Choroid plexus epithelial cell (primary cell): ENCODE data around the gene NSMCE4A.
A peak's percentile ranks its signal among the peaks of the same experiment; 100 is the strongest.

Experiments used
- DNase-seq: peaks from one replicate; pipeline ENCODE4 v3.0.0-alpha.2; 2010; ENCODE audit warnings: low read depth
- H3K4me3 ChIP-seq: 2 replicates; pipeline ENCODE4 v1.5.1; 2011; ENCODE audit warnings: low read depth, mild to moderate bottlenecking, control low read depth, low read length, moderate library complexity
- TF ChIP-seq, protein P1 (sequence below): conservative IDR thresholded peaks from 2 replicates; pipeline ENCODE4 v1.5.1; 2011; ENCODE audit warnings: low read depth, mild to moderate bottlenecking, control low read depth, inconsistent platforms, low read length, moderate library complexity

The NSMCE4A gene

DNA sequence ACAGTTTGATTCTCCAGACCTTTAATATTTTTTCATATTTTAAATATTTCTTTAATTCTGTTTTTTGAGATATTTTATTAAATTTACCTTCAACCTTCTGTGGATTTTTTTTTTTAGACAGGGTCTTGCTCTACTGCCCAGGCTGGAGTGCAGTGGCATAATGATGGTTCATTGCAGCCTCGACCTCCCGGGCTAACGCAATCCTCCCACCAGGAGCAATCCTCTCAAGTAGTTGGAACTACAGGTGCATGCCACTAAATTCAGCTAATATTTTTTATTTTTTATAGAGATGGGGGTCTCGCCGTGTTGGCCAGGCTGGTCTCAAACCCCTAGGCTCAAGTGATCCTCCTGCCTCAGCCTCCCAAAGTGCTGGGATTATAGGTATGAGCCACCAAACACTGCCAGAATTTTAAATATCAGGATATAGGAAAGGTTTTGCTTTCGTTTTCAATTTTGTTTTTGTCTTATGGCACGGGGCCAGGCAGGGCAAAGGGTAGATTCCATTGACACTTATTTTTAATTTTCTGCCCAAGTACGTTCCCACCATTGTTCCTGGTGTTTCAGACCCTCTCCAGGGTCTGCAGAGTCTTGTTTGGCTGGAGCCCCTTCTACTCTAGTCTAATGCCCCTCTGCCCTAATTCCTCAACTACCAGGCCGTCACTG, 15.1 kb upstream of the NSMCE4A start:
- DNase-seq = peak; percentile 13
- TF ChIP-seq, protein P1, sequence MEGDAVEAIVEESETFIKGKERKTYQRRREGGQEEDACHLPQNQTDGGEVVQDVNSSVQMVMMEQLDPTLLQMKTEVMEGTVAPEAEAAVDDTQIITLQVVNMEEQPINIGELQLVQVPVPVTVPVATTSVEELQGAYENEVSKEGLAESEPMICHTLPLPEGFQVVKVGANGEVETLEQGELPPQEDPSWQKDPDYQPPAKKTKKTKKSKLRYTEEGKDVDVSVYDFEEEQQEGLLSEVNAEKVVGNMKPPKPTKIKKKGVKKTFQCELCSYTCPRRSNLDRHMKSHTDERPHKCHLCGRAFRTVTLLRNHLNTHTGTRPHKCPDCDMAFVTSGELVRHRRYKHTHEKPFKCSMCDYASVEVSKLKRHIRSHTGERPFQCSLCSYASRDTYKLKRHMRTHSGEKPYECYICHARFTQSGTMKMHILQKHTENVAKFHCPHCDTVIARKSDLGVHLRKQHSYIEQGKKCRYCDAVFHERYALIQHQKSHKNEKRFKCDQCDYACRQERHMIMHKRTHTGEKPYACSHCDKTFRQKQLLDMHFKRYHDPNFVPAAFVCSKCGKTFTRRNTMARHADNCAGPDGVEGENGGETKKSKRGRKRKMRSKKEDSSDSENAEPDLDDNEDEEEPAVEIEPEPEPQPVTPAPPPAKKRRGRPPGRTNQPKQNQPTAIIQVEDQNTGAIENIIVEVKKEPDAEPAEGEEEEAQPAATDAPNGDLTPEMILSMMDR = no peak
- H3K4me3 ChIP-seq = no peak overlapping the region

DNA sequence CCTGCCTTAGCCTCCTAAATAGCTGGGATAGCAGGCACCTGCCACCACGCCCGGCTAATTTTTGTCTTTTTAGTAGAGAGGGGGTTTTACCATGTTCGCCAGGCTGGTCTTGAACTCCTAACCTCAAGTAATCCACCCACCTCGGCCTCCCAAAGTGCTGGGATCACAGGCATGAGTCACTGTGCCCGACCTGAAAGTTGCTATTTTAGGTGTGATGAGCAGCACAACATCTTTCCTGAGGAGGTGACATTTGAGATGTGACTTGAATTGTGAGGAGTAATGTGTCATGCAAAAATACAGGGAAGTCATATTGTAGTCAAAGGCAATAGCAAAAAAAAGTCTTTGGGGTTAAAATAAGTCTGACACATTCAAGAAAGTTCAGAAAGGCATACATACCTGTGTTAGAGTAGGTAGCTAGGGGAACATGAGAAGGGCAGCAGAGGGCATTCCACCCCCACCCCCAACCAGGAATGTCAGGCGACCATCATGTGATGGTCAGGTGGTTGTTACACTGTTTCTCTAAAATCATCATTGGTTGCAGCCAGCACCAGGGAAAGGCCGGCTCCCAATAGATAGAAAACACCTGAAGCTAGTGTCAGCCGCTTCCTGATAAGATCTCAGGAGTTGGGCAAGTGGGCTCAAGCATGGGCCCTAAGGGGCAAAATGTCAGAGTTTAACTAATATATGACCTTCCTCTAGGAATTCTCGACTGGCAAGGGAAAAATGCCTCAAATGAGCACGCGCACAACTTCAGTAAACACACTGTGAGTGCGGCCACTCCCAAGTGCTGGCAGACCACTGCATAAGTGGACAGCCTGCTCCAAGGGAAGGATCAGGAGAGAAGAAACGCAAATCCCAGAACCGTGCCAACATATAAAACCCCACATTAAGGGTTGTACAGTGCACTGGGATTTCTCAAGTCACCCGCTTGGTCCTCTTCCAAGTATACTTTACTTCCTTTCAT, 13.6 kb upstream of the NSMCE4A start, which contains the start of gene TACC2:
Gene TACC2, plus strand, starts transcription at position 803 of the 964 bp plus-strand sequence. CDS start 32,819 bp downstream, outside the sequence.
- TF ChIP-seq, protein P1 = no peak
- no peak for DNase-seq

DNA sequence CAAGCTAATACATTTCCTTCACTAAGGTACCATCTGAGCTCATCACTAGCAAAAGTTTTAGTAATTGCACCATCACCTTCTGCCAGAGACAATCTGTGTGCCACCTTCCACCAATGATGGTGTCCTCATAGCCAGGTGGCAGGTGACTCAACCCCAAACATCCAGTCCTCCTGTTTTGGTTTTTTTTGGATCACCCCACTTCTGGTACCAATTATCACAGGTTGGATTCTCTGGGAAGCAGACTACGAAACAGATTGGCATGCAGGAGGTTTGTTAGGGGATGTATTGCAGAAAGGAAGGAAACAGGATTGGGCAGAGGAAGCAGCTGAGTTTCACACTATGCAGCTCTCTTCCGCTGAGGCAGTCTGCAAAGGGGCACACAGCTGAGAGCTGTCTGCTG, 9.4 kb upstream of the NSMCE4A start:
- TF ChIP-seq, protein P1 = no peak
- no peak for DNase-seq
- H3K4me3 ChIP-seq = no peak overlapping the region

More for the DNA sequence above, 13.6 kb upstream of the NSMCE4A start, which contains the start of gene TACC2:
- no peak within 1 kb of the TSS for H3K4me3 ChIP-seq

- TF ChIP-seq, protein P1 = no peak
- no peak overlapping the region for H3K4me3 ChIP-seq
These were observed 8.8 kb upstream of the NSMCE4A start for GRCh38 chr10:121983852-121984251.

DNA sequence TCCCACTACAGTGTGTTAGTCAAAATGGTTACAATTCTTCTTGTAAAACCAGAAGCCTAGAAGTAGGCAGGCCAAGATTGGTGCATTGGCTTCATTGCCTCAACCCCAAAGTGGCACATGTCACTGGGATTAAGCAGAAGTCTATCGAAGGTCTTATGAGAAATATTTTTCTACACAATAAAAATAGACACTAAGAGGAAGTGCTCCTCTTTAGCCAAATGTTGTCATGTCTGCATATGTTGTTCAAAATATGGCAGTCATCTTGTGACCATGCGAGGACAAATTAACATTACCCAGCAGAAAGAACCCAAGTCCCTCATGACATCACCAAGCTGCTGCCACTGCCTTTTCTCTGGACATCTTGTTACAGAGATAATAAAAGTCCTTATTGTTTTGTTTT, 6.3 kb upstream of the NSMCE4A start:
- no peak overlapping the region for H3K4me3 ChIP-seq
- TF ChIP-seq, protein P1 = no peak
- DNase-seq = no peak

More at GRCh38 chr10:121983852-121984251, 8.8 kb upstream of the NSMCE4A start:
- no peak for DNase-seq

DNA sequence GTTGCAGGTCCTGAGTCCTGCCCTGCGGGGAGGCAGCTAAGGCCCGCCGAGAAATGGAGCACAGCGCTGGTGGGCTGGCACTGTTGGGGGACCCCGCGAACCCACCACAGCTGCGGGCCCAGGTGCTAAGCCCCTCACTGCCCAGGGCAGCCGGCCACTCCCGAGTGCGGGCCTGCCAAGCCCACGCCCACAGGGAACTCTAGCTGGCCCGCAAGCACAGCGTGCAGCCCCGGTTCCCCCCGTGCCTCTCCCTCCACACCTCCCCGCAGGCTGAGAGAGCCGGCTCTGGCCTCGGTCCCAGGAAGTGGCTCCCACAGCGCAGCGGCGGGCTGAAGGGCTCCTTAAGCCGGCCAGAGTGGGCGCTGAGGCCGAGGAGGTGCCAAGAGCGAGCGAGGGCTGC, 3.5 kb upstream of the NSMCE4A start:
- no peak overlapping the region for H3K4me3 ChIP-seq
- TF ChIP-seq, protein P1 = no peak
- no peak for DNase-seq
